Activated naive CD4-positive, alpha-beta T cell treated with anti-CD3 and anti-CD28 coated beads for 36 hours (primary cell): ENCODE data around the gene HPCAL1. TPM values are rescaled to one million over a fixed set of nuclear protein-coding genes. Genes with fewer than 3 reads are reported as not detected.
"Not testable (repeated sequence)": the region's sequence is repeated elsewhere in the genome, so short reads cannot be mapped to it uniquely, and the experiment has no call there.

ENCODE experiments used
- CTCF ChIA-PET: fragments of 350-600 bp; sonication (Branson Sonifier 250); formaldehyde crosslinking; loops from one replicate; lab custom pipeline; 2021; ENCODE audit warnings: antibody characterized with exemption; lab: Charles Lee
- DNase-seq: peaks from one replicate; pipeline ENCODE4 v3.0.0-alpha.2; 2020
- H3K27ac Mint-ChIP-seq: one replicate; pipeline ENCODE4 v1.8.0; 2021; ENCODE audit warnings: mild to moderate bottlenecking, mixed read lengths
- H3K27me3 Mint-ChIP-seq: one replicate; pipeline ENCODE4 v1.8.0; 2021; ENCODE audit warnings: low read depth, mixed read lengths
- H3K36me3 Mint-ChIP-seq: one replicate; pipeline ENCODE4 v1.8.0; 2021; ENCODE audit warnings: low read depth, mixed read lengths
- H3K4me1 Mint-ChIP-seq: one replicate; pipeline ENCODE4 v1.8.0; 2021; ENCODE audit warnings: low read depth, mixed read lengths
- H3K4me3 Mint-ChIP-seq: one replicate; pipeline ENCODE4 v1.8.0; 2021; ENCODE audit warnings: mild to moderate bottlenecking, moderate library complexity, mixed read lengths
- H3K9me3 Mint-ChIP-seq: one replicate; pipeline ENCODE4 v1.8.0; 2021; ENCODE audit warnings: mixed read lengths
- intact Hi-C: fragments of 100-400 bp; cut with micrococcal nuclease; formaldehyde crosslinking; loops from one replicate; pipeline ENCODE4 v1.15.1; 2023
- total RNA-seq, 2 experiments: library from RNA; stranded (reverse); gene quantifications; one replicate each; pipeline ENCODE4 v1.2.3, GENCODE V29; 2021

Gene HPCAL1
- total RNA-seq, 2 experiments from 2014 or later, result 71.4 to 73.8 TPM

- intact Hi-C loops, H3K4me1 Mint-ChIP-seq, H3K27ac Mint-ChIP-seq, H3K4me3 Mint-ChIP-seq, DNase-seq, H3K9me3 Mint-ChIP-seq, CTCF ChIA-PET, H3K36me3 Mint-ChIP-seq, H3K27me3 Mint-ChIP-seq: not testable (repeated sequence)
These were observed 39.2 kb upstream of the HPCAL1 start for GRCh38 chr2:10263526-10263925.

- no peak overlapping the region for H3K4me3 Mint-ChIP-seq
- DNase-seq, result no peak
- no peaks in the 10 kb centered on the region for H3K36me3 Mint-ChIP-seq
- H3K9me3 Mint-ChIP-seq, result no peaks in the 10 kb centered on the region
- no peaks in the 10 kb centered on the region for H3K27me3 Mint-ChIP-seq
- CTCF ChIA-PET, result interaction anchor here (0.8 to 1.8 kb wide), 2 partner anchors 144 to 170 kb away, joined by 3 to 8 read pairs; no protein-coding TSS in a partner anchor
- intact Hi-C loops, result no loop called here
- H3K27ac Mint-ChIP-seq, result no peak overlapping the region
- no peaks in the 10 kb centered on the region for H3K4me1 Mint-ChIP-seq
These were observed 38.0 kb upstream of the HPCAL1 start for GRCh38 chr2:10264506-10265328.

GRCh38 chr2:10265329-10266132, 37.2 kb upstream of the HPCAL1 start:
- Mint-ChIP-seq H3K9me3 (no peaks in the 10 kb centered on the region), H3K4me1 (peaks cover 2% of the 10 kb centered on the region), H3K4me3 (no peak overlapping the region), H3K27ac (no peak overlapping the region), H3K36me3 (no peaks in the 10 kb centered on the region), H3K27me3 (no peaks in the 10 kb centered on the region)
- no peak for DNase-seq
- intact Hi-C loops, result no loop called here
- CTCF ChIA-PET, result interaction anchor here (0.8 to 1.8 kb wide), 2 partner anchors 144 to 169 kb away, joined by 3 to 8 read pairs; no protein-coding TSS in a partner anchor

- Mint-ChIP-seq H3K27me3 (no peaks in the 10 kb centered on the region), H3K4me3 (no peak overlapping the region), H3K4me1 (peaks cover 7% of the 10 kb centered on the region), H3K27ac (no peak overlapping the region), H3K36me3 (no peaks in the 10 kb centered on the region), H3K9me3 (no peaks in the 10 kb centered on the region)
- intact Hi-C loops, result no loop called here
- no peak for DNase-seq
- CTCF ChIA-PET, result interaction anchor here (1.8 kb wide), 1 partner anchor 143 kb away, joined by 8 read pairs; no protein-coding TSS in a partner anchor
These were observed 36.5 kb upstream of the HPCAL1 start for GRCh38 chr2:10266133-10266620.

- no peaks in the 10 kb centered on the region for H3K36me3 Mint-ChIP-seq
- intact Hi-C loops, result no loop called here
- CTCF ChIA-PET, result interaction anchor here (0.6 to 1.0 kb wide), 2 partner anchors 168 to 1213 kb away, joined by 3 to 6 read pairs; no protein-coding TSS in a partner anchor
These were observed 35.7 kb upstream of the HPCAL1 start for GRCh38 chr2:10267036-10267435.

GRCh38 chr2:10267551-10268465, 34.9 kb upstream of the HPCAL1 start:
- Mint-ChIP-seq H3K27ac (no peak overlapping the region), H3K4me3 (no peak overlapping the region), H3K27me3 (no peaks in the 10 kb centered on the region), H3K9me3 (no peaks in the 10 kb centered on the region), H3K36me3 (no peaks in the 10 kb centered on the region), H3K4me1 (peaks cover 7% of the 10 kb centered on the region)
- intact Hi-C loops, result no loop called here
- CTCF ChIA-PET, result interaction anchor here (0.6 to 1.1 kb wide), 3 partner anchors 141 to 1213 kb away, joined by 3 to 6 read pairs (median 3); no protein-coding TSS in a partner anchor
- DNase-seq, result no peak

More at GRCh38 chr2:10267036-10267435, 35.7 kb upstream of the HPCAL1 start:
- Mint-ChIP-seq H3K27ac (no peak overlapping the region), H3K27me3 (no peaks in the 10 kb centered on the region), H3K4me3 (no peak overlapping the region), H3K4me1 (peaks cover 7% of the 10 kb centered on the region), H3K9me3 (no peaks in the 10 kb centered on the region)
- no peak for DNase-seq

GRCh38 chr2:10269291-10269690, 33.4 kb upstream of the HPCAL1 start:
- no peak for DNase-seq
- Mint-ChIP-seq H3K4me3 (no peak overlapping the region), H3K27ac (no peak overlapping the region), H3K9me3 (no peaks in the 10 kb centered on the region), H3K4me1 (peaks cover 7% of the 10 kb centered on the region), H3K27me3 (no peaks in the 10 kb centered on the region), H3K36me3 (no peaks in the 10 kb centered on the region)
- intact Hi-C loops, result no loop called here
- CTCF ChIA-PET, result interaction anchor here (2.5 to 3.8 kb wide), 3 partner anchors 36 to 165 kb away, joined by 8 to 31 read pairs (median 18); no protein-coding TSS in a partner anchor

- Mint-ChIP-seq H3K9me3 (no peaks in the 10 kb centered on the region), H3K4me3 (no peak overlapping the region), H3K27me3 (no peaks in the 10 kb centered on the region)
These were observed 32.7 kb upstream of the HPCAL1 start for GRCh38 chr2:10269711-10270610.

GRCh38 chr2:10271509-10271908, 31.2 kb upstream of the HPCAL1 start:
- H3K4me3 Mint-ChIP-seq, result no peak overlapping the region
- CTCF ChIA-PET, result interaction anchor here (1.1 to 3.8 kb wide), 5 partner anchors 31 to 163 kb away, joined by 3 to 31 read pairs (median 8); no protein-coding TSS in a partner anchor
- H3K4me1 Mint-ChIP-seq, result peaks cover 7% of the 10 kb centered on the region
- H3K36me3 Mint-ChIP-seq, result no peaks in the 10 kb centered on the region
- no peak for DNase-seq
- H3K27me3 Mint-ChIP-seq, result no peaks in the 10 kb centered on the region
- no peak overlapping the region for H3K27ac Mint-ChIP-seq
- intact Hi-C loops, result no loop called here
- H3K9me3 Mint-ChIP-seq, result no peaks in the 10 kb centered on the region

More at GRCh38 chr2:10269711-10270610, 32.7 kb upstream of the HPCAL1 start:
- CTCF ChIA-PET, result interaction anchor here (0.6 to 3.8 kb wide), 4 partner anchors 35 to 165 kb away, joined by 3 to 31 read pairs (median 13); no protein-coding TSS in a partner anchor
- H3K36me3 Mint-ChIP-seq, result no peaks in the 10 kb centered on the region
- DNase-seq, result no peak
- no peak overlapping the region for H3K27ac Mint-ChIP-seq
- peaks cover 7% of the 10 kb centered on the region for H3K4me1 Mint-ChIP-seq
- intact Hi-C loops, result loop anchor here (1.0 kb wide), 4 partner anchors 35 to 165 kb away; no protein-coding TSS in a partner anchor

GRCh38 chr2:10271946-10272345, 30.8 kb upstream of the HPCAL1 start:
- Mint-ChIP-seq H3K4me1 (peaks cover 7% of the 10 kb centered on the region), H3K27ac (no peak overlapping the region), H3K27me3 (no peaks in the 10 kb centered on the region), H3K4me3 (no peak overlapping the region), H3K9me3 (no peaks in the 10 kb centered on the region), H3K36me3 (no peaks in the 10 kb centered on the region)
- no peak for DNase-seq
- intact Hi-C loops, result no loop called here
- CTCF ChIA-PET, result interaction anchor here (1.1 to 3.8 kb wide), 3 partner anchors 30 to 137 kb away, joined by 3 to 31 read pairs (median 4); no protein-coding TSS in a partner anchor
